Measurements from ENCODE around the gene TBC1D32.
"Not testable (repeated sequence)": the region's sequence is repeated elsewhere in the genome, so short reads cannot be mapped to it uniquely, and the experiment has no call there.

TBC1D32 gene

DNA sequence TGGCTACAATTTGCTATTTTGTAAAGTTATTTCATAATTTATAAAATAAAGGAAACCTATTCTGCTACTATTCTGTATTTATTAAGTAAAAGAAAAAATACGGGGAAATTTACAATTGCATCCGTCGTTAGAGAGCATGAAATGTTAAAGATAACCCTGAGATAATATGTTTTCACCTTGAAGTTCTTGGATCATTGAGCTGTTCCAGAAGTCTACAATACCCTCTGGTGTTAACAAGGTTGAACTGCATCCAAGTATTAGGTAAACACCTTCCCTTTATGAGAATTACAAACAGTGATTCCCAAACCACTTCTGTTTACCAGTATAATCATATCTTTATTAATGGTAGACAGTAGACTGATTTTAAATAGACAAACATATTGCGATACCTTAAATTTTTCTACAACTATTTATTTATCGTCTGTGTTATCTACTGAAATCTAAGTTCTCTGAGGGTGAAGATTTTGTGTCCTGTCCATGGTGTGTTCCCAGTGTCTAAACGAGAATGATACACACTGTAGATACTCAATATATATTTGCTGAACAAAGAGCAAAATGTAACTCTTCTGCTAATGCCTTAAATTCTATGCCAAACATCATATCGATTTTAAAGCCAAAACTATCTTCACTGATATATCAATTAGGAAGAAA, 28.2 kb downstream of the TBC1D32 start:
- Histone ChIP-seq H3K9ac (ENCODE audit: low read depth, low read length, poor library complexity) (no peak overlapping the region), H2AFZ (ENCODE audit: low read length) (no peak overlapping the region), H3K79me1 (ENCODE audit: low read depth, low read length) (no peaks in the 10 kb centered on the region), H3K4me3 (ENCODE audit: low read length in 2 of 2) (no peak overlapping the region), H2AK5ac (ENCODE audit: low read depth, low read length) (no peak overlapping the region), H3K18ac (ENCODE audit: low read length) (no peak overlapping the region), H2BK5ac (ENCODE audit: low read length) (no peak overlapping the region), H3K9me3 (replicated peaks in 1 of 2; ENCODE audit: control insufficient read depth in 2 of 2, insufficient read depth in 1 of 2, low read depth in 1 of 2, low read length in 2 of 2) (no peaks in the 10 kb centered on the region), H3K4ac (ENCODE audit: low read length) (no peak overlapping the region), H4K8ac (ENCODE audit: low read depth, low read length) (no peak overlapping the region), H3K14ac (ENCODE audit: low read length) (no peak overlapping the region), H3K23ac (ENCODE audit: low read depth, low read length, poor library complexity) (no peak overlapping the region), H3K4me2 (ENCODE audit: insufficient read depth, low read length, poor library complexity, severe bottlenecking) (no peak overlapping the region), H2BK120ac (ENCODE audit: low read depth, low read length) (no peak overlapping the region), H2BK12ac (ENCODE audit: low read length) (no peak overlapping the region), H3K27me3 (ENCODE audit: control insufficient read depth in 3 of 3, insufficient read depth in 3 of 3, low read depth in 1 of 3, low read length in 3 of 3) (no peaks in the 10 kb centered on the region), H3K36me3 (replicated peaks in 1 of 2; ENCODE audit: control insufficient read depth in 2 of 2, insufficient read depth in 2 of 2, low read length in 2 of 2) (peaks cover 0 to 4% of the 10 kb centered on the region in 2 donors), H3K27ac (replicated peaks; ENCODE audit: low read length) (no peak overlapping the region), H2BK15ac (ENCODE audit: low read length) (no peak overlapping the region), H4K91ac (ENCODE audit: low read depth, low read length, poor library complexity) (no peak overlapping the region), H3K4me1 (ENCODE audit: control insufficient read depth in 2 of 2, insufficient read depth in 1 of 2, low read depth in 1 of 2, low read length in 2 of 2) (no peaks in the 10 kb centered on the region)
- peak; percentile 12 for DNase-seq (ENCODE audit: low spot score)
- no CpG with 5 or more reads among the region's 7 CpGs for WGBS, 2 donors (ENCODE audit: extremely low coverage in 2 of 2, insufficient read length in 2 of 2, insufficient replicate concordance in 1 of 2)

DNA sequence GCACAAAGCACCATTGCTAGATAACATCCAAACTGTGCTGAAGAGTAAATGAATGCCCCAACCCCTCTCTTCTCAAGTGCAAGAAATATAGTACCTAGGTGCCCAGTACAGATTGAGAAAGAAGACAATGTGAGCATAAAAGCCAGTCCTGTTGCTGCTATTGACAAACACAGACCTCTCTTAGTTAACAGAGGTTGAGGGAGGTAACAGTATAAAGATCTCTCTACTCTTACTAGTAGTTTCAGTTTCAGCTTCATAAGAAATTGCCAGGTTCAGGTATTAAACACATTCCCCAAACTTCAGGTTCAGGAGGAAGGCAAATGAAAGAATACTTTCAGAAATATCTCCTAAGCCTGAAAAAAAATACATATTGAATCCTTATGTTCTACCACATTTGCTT, 31.4 kb downstream of the TBC1D32 start:
- Histone ChIP-seq H3K23ac (ENCODE audit: low read depth, low read length, poor library complexity) (no peak overlapping the region), H4K8ac (ENCODE audit: low read depth, low read length) (no peak overlapping the region), H3K9me3 (replicated peaks in 1 of 2; ENCODE audit: control insufficient read depth in 2 of 2, insufficient read depth in 1 of 2, low read depth in 1 of 2, low read length in 2 of 2) (no peaks in the 10 kb centered on the region), H3K4me1 (ENCODE audit: control insufficient read depth in 2 of 2, insufficient read depth in 1 of 2, low read depth in 1 of 2, low read length in 2 of 2) (no peaks in the 10 kb centered on the region), H3K27me3 (ENCODE audit: control insufficient read depth in 3 of 3, insufficient read depth in 3 of 3, low read depth in 1 of 3, low read length in 3 of 3) (no peaks in the 10 kb centered on the region), H2BK5ac (ENCODE audit: low read length) (no peak overlapping the region), H3K14ac (ENCODE audit: low read length) (no peak overlapping the region), H2AK5ac (ENCODE audit: low read depth, low read length) (no peak overlapping the region), H3K4me3 (ENCODE audit: low read length in 2 of 2) (no peak overlapping the region), H3K36me3 (replicated peaks in 1 of 2; ENCODE audit: control insufficient read depth in 2 of 2, insufficient read depth in 2 of 2, low read length in 2 of 2) (peaks cover 0 to 4% of the 10 kb centered on the region in 2 donors), H3K27ac (replicated peaks; ENCODE audit: low read length) (no peak overlapping the region), H3K4me2 (ENCODE audit: insufficient read depth, low read length, poor library complexity, severe bottlenecking) (no peak overlapping the region), H3K18ac (ENCODE audit: low read length) (no peak overlapping the region), H2AFZ (ENCODE audit: low read length) (no peak overlapping the region), H4K91ac (ENCODE audit: low read depth, low read length, poor library complexity) (no peak overlapping the region), H3K9ac (ENCODE audit: low read depth, low read length, poor library complexity) (no peak overlapping the region), H2BK15ac (ENCODE audit: low read length) (no peak overlapping the region), H3K4ac (ENCODE audit: low read length) (no peak overlapping the region), H3K79me1 (ENCODE audit: low read depth, low read length) (no peaks in the 10 kb centered on the region), H2BK120ac (ENCODE audit: low read depth, low read length) (no peak overlapping the region), H2BK12ac (ENCODE audit: low read length) (no peak overlapping the region)
- no peak for DNase-seq (ENCODE audit: low spot score)

DNA sequence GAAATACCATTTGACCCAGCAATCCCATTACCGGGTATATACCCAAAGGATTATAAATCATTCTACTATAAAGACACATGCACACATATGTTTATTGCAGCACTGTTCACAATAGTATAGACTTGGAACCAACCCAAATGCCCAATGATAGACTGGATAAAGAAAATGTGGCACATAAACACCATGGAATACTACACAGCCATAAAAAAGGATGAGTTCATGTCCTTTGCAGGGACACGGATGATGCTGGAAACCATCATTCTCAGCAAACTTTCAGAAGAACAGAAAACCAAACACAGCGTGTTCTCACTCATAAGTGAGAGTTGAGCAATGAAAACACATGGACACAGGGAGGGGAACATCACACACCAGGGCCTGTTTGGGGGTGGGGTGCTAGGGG, 33.1 kb downstream of the TBC1D32 start:
- not testable (repeated sequence) for H2BK15ac ChIP-seq (ENCODE audit: low read length); H2BK120ac ChIP-seq (ENCODE audit: low read depth, low read length); H2BK12ac ChIP-seq (ENCODE audit: low read length); H2BK5ac ChIP-seq (ENCODE audit: low read length); H3K27ac ChIP-seq (replicated peaks; ENCODE audit: low read length); H3K27me3 ChIP-seq (ENCODE audit: control insufficient read depth in 3 of 3, insufficient read depth in 3 of 3, low read depth in 1 of 3, low read length in 3 of 3); H3K9ac ChIP-seq (ENCODE audit: low read depth, low read length, poor library complexity); H3K4ac ChIP-seq (ENCODE audit: low read length); H3K9me3 ChIP-seq (replicated peaks in 1 of 2; ENCODE audit: control insufficient read depth in 2 of 2, insufficient read depth in 1 of 2, low read depth in 1 of 2, low read length in 2 of 2); H3K14ac ChIP-seq (ENCODE audit: low read length); H3K4me1 ChIP-seq (ENCODE audit: control insufficient read depth in 2 of 2, insufficient read depth in 1 of 2, low read depth in 1 of 2, low read length in 2 of 2); H4K8ac ChIP-seq (ENCODE audit: low read depth, low read length); DNase-seq (ENCODE audit: low spot score); H3K18ac ChIP-seq (ENCODE audit: low read length); H3K4me3 ChIP-seq (ENCODE audit: low read length in 2 of 2); H3K79me1 ChIP-seq (ENCODE audit: low read depth, low read length); H3K23ac ChIP-seq (ENCODE audit: low read depth, low read length, poor library complexity); H4K91ac ChIP-seq (ENCODE audit: low read depth, low read length, poor library complexity); H2AK5ac ChIP-seq (ENCODE audit: low read depth, low read length); H3K4me2 ChIP-seq (ENCODE audit: insufficient read depth, low read length, poor library complexity, severe bottlenecking); H2AFZ ChIP-seq (ENCODE audit: low read length); H3K36me3 ChIP-seq (replicated peaks in 1 of 2; ENCODE audit: control insufficient read depth in 2 of 2, insufficient read depth in 2 of 2, low read length in 2 of 2)
- WGBS, 2 donors (ENCODE audit: extremely low coverage in 2 of 2, insufficient read length in 2 of 2, insufficient replicate concordance in 1 of 2) = no CpG with 5 or more reads among the region's 3 CpGs

DNA sequence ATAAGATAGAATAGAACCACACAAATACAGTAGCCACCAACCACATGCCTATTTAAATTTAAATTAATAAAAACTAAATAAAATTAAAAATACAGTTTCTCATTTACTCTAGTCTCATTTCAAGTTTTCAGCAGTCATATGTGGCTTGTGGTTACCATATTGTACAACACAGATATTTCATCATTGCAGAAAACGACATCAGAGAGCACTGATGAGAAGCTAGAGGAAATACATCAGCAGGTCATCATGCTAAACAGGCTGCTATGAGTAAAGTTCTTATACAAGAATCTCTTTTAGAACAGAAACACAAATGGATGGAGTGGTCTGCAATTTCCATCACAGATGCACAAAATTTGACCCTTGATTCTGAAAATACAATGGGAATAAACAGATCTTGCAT, 36.6 kb downstream of the TBC1D32 start:
- no peak overlapping the region for H3K14ac ChIP-seq (ENCODE audit: low read length)
- no peak overlapping the region for H4K91ac ChIP-seq (ENCODE audit: low read depth, low read length, poor library complexity)
- no peak overlapping the region for H3K27ac ChIP-seq (replicated peaks; ENCODE audit: low read length)
- H2AK5ac ChIP-seq (ENCODE audit: low read depth, low read length) = no peak overlapping the region
- DNase-seq (ENCODE audit: low spot score) = no peak
- no peak overlapping the region for H2AFZ ChIP-seq (ENCODE audit: low read length)
- H2BK15ac ChIP-seq (ENCODE audit: low read length) = no peak overlapping the region
- H3K4ac ChIP-seq (ENCODE audit: low read length) = no peak overlapping the region
- no peaks in the 10 kb centered on the region for H3K79me1 ChIP-seq (ENCODE audit: low read depth, low read length)
- H3K23ac ChIP-seq (ENCODE audit: low read depth, low read length, poor library complexity) = no peak overlapping the region
- no CpG with 5 or more reads among the region's 1 CpG for WGBS, 2 donors (ENCODE audit: extremely low coverage in 2 of 2, insufficient read length in 2 of 2, insufficient replicate concordance in 1 of 2)
- H3K9ac ChIP-seq (ENCODE audit: low read depth, low read length, poor library complexity) = no peak overlapping the region
- no peak overlapping the region for H4K8ac ChIP-seq (ENCODE audit: low read depth, low read length)
- H3K4me1 ChIP-seq (ENCODE audit: control insufficient read depth in 2 of 2, insufficient read depth in 1 of 2, low read depth in 1 of 2, low read length in 2 of 2) = no peaks in the 10 kb centered on the region
- no peak overlapping the region for H3K4me3 ChIP-seq (ENCODE audit: low read length in 2 of 2)
- no peak overlapping the region for H3K18ac ChIP-seq (ENCODE audit: low read length)
- H3K9me3 ChIP-seq (replicated peaks in 1 of 2; ENCODE audit: control insufficient read depth in 2 of 2, insufficient read depth in 1 of 2, low read depth in 1 of 2, low read length in 2 of 2) = no peaks in the 10 kb centered on the region
- H2BK5ac ChIP-seq (ENCODE audit: low read length) = no peak overlapping the region
- H2BK12ac ChIP-seq (ENCODE audit: low read length) = no peak overlapping the region
- H3K27me3 ChIP-seq (ENCODE audit: control insufficient read depth in 3 of 3, insufficient read depth in 3 of 3, low read depth in 1 of 3, low read length in 3 of 3) = no peaks in the 10 kb centered on the region
- no peak overlapping the region for H2BK120ac ChIP-seq (ENCODE audit: low read depth, low read length)
- peaks cover 0 to under 1% of the 10 kb centered on the region in 2 donors for H3K36me3 ChIP-seq (replicated peaks in 1 of 2; ENCODE audit: control insufficient read depth in 2 of 2, insufficient read depth in 2 of 2, low read length in 2 of 2)
- H3K4me2 ChIP-seq (ENCODE audit: insufficient read depth, low read length, poor library complexity, severe bottlenecking) = no peak overlapping the region

Measured in neuronal stem cell (in vitro differentiated cells).